Measurements from ENCODE around the gene RNF41.
"Not testable (repeated sequence)": the region's sequence is repeated elsewhere in the genome, so short reads cannot be mapped to it uniquely, and the experiment has no call there.

DNA sequence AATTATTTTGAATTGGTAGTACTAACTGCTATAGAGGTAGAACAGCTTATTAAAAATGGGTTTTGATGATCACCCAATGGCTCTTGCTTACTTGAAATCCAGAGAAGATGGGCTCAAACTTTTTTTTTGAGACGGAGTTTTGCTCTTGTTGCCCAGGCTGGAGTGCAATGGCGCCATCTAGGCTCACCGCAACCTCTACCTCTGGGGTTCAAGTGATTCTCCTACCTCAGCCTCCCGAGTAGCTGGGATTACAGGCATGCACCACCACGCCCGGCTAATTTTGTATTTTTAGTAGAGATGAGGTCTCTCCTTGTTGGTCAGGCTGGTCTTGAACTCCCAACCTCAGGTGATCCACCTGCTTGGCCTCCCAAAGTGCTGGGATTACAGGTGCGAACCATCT lies 41.2 kb upstream of the RNF41 start:
- TF ChIP-seq, protein P1, sequence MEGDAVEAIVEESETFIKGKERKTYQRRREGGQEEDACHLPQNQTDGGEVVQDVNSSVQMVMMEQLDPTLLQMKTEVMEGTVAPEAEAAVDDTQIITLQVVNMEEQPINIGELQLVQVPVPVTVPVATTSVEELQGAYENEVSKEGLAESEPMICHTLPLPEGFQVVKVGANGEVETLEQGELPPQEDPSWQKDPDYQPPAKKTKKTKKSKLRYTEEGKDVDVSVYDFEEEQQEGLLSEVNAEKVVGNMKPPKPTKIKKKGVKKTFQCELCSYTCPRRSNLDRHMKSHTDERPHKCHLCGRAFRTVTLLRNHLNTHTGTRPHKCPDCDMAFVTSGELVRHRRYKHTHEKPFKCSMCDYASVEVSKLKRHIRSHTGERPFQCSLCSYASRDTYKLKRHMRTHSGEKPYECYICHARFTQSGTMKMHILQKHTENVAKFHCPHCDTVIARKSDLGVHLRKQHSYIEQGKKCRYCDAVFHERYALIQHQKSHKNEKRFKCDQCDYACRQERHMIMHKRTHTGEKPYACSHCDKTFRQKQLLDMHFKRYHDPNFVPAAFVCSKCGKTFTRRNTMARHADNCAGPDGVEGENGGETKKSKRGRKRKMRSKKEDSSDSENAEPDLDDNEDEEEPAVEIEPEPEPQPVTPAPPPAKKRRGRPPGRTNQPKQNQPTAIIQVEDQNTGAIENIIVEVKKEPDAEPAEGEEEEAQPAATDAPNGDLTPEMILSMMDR (IDR thresholded peaks at IDR 0.05): not testable (repeated sequence)
- not testable (repeated sequence) for TF ChIP-seq POLR2A (IDR thresholded peaks at IDR 0.05)
